CD4-positive, alpha-beta T cell treated with Interleukin-6 at 100 ng/mL for 8 hours (primary cell): ENCODE data around the gene DOCK4.

ENCODE experiments used
- DNase-seq: peaks from one replicate; pipeline ENCODE4 v3.0.0-alpha.2; 2020; ENCODE audit warnings: mixed read lengths, low spot score

Gene DOCK4

DNA sequence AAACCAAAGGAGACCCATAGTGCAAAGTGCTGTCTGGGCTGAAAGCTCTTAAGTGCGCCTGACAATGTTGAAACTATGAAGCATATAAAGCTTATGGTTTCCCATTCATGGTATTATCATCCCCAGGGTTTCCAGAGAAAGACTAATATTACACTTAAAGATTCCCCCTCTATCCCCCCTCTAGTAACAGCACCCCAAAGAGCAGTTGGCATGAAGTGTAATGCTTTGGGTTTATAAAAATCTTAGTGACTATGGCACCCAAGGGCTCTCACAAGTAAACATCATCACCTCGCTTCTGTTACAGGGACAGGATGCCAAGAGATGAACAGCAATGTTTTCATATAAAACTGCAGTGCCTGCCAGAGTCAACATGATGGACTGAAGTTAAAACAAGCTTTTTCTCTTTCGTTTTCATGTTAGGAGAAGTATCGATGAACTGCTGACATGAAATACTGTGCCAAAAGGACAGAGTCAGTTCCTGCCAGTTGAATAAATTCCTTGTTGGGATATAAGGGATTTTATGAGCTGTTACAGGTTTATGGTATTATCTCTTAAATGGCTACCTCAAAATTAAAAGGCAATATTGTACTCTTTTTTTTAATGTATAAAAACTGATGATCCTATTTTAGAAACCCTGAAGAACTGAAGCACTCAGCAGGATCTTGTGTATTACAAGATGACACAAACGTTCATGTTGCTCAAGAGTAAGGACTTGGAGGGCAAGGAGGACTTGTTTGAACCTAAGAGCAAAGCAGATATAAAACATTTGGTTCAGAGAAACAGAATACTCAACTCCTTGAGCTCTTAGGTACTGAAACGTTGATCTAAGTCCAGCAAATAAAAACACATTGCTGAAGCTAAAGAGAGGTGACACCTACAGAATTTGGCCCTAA, 440.2 kb downstream of the DOCK4 start:
- no peak for DNase-seq

- DNase-seq, result no peak
These were observed 442.9 kb downstream of the DOCK4 start for GRCh38 chr7:111763221-111763801.

- DNase-seq, result no peak
These were observed 443.4 kb downstream of the DOCK4 start for GRCh38 chr7:111762799-111763198.

- no peak for DNase-seq
These were observed 444.0 kb downstream of the DOCK4 start for GRCh38 chr7:111762211-111762610.

DNA sequence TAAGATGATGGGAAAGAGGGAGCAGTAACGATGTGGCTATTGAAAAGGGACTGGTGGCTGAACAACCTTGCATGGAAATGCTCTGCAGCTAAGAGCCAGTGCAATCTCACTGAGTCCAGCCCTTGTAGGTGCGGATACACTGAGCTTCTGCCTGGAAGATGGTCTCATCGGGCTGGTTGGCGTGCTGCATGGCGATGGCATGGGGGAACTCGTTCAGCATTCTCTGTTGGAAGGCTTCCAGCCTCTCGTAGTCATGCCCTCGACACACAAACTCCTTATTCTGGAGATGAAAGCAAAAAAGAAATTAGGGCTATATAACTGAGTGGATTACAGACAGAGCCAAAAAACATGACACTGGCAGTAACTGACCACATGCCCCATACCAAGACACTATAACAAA, 446.2 kb downstream of the DOCK4 start:
- no peak for DNase-seq

DNA sequence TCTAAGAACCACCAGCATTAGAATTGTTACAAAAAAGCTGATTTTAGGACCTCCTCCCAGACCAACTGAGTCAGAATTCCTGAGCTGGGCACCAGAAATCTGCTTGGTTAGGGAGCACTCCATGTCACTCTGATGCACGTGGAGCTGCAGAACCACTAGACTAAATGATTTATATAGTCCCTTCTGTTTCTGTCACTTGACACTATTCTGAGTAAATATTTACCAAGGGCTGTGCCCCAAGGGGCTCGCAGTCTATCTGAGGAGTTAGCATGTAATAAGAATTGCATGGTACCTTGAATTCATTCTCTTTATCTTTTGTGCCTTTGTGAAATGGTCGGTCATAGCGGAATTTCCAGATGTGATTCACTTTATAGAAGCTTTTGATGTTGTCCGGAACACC, 447.9 kb downstream of the DOCK4 start:
- no peak for DNase-seq

DNA sequence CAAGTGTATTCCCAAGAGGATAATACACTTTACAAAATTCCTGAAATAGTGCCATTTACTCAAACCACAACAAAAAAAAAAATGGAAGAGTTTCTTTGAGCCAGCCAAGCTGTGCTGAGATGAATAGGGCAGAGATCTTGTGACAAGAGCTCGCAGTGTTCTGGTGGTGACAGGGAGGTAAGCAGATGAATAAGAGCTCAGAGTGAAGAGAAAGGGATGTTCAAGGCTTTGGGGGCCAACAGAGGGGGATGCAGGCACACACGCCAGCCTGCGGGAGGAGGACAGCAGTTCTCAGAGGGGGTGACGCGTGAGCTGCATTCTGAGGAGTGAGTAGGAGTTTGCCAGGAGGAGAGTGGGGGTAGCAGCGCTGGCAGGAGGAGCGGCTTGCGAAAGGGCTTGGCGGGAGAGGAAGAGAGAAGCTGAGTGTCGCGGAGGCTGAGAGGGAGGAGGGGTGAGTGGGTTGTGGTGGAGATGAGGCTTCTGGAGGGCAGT, 449.5 kb downstream of the DOCK4 start:
- DNase-seq, result no peak

DNA sequence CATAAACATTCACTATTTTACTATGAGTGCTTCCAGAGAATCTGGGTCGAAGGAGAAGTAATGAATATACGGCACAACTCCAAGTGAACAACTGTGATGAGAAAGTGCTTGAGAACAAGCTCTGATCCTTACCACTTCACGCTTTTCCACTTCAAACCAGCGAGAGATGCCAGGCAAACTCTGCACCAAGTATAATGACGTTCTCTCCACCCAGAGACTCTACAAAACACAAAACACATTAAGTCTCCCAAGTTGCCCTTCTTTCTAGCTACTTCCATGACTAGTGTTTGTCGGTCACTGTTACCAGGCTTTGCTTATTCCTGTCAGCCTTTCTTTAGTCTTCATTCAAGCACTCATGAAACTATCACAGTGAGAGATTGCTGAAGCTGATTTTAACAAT, 450.8 kb downstream of the DOCK4 start:
- no peak for DNase-seq

DNA sequence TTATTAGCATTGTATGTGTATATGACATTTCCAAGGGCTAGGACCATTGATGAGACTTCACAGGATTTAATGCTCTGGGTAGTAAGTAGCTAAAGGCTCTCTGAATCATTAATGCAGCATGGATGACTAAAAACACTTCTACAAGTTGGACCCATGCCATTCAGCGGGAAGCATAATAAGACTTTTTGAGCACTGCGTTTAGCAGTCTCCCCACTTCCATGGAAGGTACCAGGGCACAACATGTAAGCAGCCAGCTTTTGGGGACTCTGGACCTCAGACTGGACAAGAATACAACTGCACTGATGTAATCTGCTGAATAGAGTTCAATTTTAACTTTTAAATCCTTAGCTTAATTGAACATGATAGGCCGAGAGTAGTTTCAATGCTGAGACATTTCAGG, 452.2 kb downstream of the DOCK4 start:
- DNase-seq, result no peak

- DNase-seq, result peak; percentile 30
These were observed 454.1 kb downstream of the DOCK4 start for GRCh38 chr7:111752022-111752582.

- no peak for DNase-seq
These were observed 455.3 kb downstream of the DOCK4 start for GRCh38 chr7:111750878-111751277.

GRCh38 chr7:111750228-111750627, 456.0 kb downstream of the DOCK4 start:
- DNase-seq, result no peak

- no peak for DNase-seq
These were observed 456.6 kb downstream of the DOCK4 start for GRCh38 chr7:111749625-111750024.

DNA sequence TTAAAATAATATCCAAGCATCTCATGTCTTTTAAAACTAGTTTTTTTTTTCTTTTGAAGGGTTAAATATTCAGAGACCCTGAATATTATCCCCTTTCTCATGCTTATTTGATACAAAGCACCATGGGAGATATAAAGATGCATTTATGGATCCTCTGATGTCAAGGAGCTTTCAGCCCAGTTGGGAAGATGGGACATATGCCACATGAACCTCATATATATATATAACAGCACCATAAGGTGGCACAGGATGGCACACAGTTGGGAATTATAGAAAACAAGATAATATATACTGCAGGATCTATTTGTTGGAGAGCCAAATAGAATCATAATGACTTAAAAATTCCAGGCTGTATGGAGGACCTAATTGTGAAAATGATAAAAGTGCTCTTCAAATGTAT, 458.5 kb downstream of the DOCK4 start:
- DNase-seq, result no peak

DNA sequence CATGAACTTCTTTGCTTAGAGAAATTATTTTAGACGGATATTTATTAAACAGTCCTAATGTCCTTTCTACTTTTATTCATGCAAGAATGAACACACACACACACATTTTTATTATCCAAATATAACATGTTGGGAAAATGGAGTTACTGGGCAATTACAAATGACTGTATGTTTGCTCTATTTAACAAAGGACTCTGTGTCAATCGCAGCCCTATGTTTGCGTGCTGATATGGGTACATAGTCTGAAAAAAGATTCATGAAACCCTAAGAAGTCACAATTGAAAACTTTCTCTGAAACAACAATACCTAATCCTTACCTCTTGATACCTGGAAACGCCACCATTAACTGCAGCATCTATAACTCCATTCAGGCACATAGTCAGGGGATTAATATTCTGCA, 459.2 kb downstream of the DOCK4 start:
- no peak for DNase-seq

DNA sequence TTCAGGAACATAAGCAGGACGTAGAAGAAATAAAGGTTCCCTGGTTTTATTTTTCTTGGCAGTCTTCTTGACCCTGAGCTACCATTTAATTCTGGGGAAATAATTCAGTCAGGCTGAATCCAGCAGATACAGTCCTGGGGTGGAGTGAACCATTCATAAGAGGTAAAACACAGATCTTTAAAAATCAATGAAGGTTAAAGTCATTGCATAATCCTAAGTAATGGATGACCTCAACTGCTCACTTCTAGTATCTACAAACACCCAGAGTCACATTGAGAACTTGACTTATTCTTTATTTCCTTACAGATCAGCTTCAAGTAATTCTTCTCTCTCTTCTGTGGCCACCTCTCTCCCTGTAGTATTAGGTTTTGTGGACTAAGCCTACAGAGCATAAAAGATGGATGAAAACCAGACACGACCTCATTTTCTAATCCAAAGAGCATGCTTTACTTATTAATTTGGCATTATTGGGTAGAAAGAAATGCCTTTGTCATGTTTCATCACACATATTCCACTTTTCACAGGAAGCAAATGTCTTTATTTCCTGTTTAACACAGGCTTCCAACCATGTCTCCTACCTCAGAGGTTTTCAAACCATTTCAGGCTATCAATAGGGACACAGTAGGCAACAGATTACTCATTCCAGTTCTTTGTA, 461.6 kb downstream of the DOCK4 start:
- DNase-seq, result no peak

- DNase-seq, result no peak
These were observed 462.9 kb downstream of the DOCK4 start for GRCh38 chr7:111743244-111743847.

- DNase-seq, result peak; percentile 45
These were observed 464.4 kb downstream of the DOCK4 start for GRCh38 chr7:111741811-111742240.

DNA sequence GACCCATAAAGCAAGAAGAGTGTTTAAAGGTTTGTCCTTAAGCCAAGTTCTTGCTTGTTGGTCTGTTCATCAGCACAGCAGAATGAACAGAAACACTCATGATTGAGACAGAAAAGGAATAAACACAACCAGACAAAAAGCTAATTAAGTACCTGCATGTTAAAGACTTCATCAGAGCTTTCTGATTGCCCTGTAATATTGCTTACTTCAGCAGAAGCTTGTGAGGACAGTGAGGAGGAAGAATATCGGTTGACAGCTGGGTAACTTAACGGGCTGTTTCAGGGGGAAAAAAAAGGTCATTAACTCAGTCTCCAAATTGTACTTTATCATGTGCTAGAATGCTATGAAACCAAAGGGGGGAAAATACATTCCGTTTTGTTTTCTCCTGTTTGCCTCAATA, 465.3 kb downstream of the DOCK4 start:
- DNase-seq, result no peak

- no peak for DNase-seq
These were observed 469.7 kb downstream of the DOCK4 start for GRCh38 chr7:111736552-111736874.

DNA sequence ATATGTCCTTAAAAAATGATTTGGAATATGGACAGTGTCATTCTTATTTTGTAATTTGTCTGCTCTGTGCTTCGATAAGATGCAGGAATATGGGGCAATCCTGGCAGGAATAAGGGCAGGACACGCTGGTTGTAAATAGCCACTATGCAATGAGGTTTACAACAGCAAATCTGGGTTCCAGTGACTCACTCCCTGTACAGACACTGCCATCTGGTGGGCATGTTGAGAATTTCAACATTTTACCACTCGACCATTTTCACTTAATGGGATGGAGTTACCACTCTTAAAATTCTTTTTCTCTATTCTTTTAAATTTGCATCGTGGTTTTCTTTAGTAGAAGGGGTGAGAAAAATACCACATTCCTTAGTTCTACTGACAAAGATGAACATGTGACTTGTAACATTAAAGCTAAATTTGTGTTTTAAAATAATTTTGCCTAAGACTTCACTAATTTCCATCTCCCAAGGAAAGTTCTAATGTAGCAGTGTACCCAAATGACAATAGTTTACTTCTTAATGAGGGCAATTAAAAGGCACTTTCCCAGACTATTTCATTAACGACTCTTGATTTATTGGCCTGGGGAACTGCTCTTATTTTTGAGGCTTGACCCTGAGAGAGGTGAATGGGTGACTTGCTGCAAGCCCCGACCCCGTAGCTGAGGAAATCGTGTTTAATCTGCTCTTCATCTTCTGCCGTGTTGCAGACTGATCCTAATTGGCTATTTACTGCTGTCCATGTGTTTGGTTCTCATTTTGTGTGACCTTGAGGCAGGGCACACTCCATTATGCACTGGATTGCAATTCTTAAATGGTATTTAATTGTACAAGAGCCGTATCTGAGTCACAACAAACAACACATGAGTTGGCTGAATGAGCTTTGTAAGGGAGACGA, 470.3 kb downstream of the DOCK4 start:
- peak; percentile 60 for DNase-seq
